ENCODE results near the gene EIF4EBP2.

DNA sequence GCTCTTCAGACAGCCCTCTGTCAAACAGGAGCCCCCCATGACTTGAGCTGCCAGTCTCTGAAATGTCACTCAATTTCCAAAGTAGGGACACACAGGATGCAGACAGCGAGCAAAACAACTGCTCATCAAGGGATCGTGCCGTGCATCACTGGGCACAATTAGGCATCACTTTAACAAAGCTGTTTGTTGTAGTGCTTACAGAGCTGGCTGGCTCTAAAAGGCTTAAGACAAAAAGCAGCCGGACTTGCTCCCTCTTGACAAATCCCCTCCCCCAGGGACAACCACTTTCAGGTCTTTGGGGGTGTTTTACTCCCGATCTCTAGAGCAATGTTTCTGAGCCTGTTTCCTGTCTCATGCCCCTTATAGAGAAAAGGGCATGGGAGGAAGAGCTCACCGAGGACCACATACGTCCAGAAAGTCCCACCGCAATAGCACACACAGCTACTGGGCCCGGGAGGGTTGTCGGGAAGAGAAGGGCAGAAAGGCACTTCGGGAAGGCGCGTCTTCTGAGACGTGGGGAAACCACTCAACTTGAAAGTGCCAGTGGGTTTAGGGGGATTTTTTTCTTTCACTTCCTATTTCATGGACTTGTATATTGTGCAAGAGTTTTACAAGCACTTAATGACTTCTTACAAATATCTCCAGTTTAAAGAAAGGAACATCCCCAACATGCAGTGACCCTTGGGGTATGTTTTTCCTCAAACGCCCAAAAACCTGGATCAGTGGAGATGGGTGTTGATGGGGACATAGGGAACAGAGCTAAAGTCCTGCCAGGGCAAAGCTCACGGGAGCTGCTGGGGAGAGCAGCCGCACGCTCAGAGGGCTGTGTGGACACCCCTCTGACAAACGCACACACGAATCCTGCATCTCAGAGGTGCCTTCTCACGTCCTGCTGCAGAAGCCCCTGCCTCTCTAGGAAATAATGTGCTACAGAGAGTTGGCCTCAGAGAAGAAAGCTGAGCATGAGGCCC, 48.6 kb upstream of the EIF4EBP2 start:
- no peak for TF ChIP-seq CTCF (IDR thresholded peaks at IDR 0.05)
- no peak for TF ChIP-seq POLR2A (IDR thresholded peaks at IDR 0.05)

Data from right lobe of liver (tissue), 4 donors.